DND-41 (cell line): ENCODE results near the gene ACAP2.

Experiments
- ATAC-seq: fragments of 200-7000 bp; cut with Tn5 transposase; 3 replicates; pipeline ENCODE4 v1.9.1; 2021; ENCODE audit warnings: low read depth; ENCODE audit not compliant: insufficient read depth
- DNase-seq: peaks from one replicate; pipeline ENCODE4 v3.0.0-alpha.2; 2020
- H2AFZ ChIP-seq: 2 replicates; pipeline ENCODE4 v1.6.0; 2012; ENCODE audit warnings: low read depth, low read length
- H3K27ac ChIP-seq: 2 replicates; pipeline ENCODE4 v1.5.1; 2012; ENCODE audit warnings: low read length, inconsistent platforms
- H3K27me3 ChIP-seq: fragments of 200-600 bp; sonication (generic); 2 replicates; pipeline ENCODE4 v1.6.0; 2012; ENCODE audit warnings: low read length, mild to moderate bottlenecking, inconsistent platforms; ENCODE audit not compliant: insufficient read depth, poor library complexity
- H3K36me3 ChIP-seq: 2 replicates; pipeline ENCODE4 v1.5.1; 2012; ENCODE audit warnings: low read length, inconsistent platforms; ENCODE audit not compliant: insufficient read depth
- H3K4me1 ChIP-seq: 2 replicates; pipeline ENCODE4 v1.5.1; 2012; ENCODE audit warnings: mild to moderate bottlenecking, low read length; ENCODE audit not compliant: insufficient read depth
- H3K4me2 ChIP-seq: 2 replicates; pipeline ENCODE4 v1.6.0; 2012; ENCODE audit warnings: mild to moderate bottlenecking, moderate library complexity, low read length, inconsistent platforms; ENCODE audit not compliant: insufficient read depth
- H3K4me3 ChIP-seq, 2 experiments: fragments of 200-600 bp in 1 of 2; shearing (Covaris generic) in 1 of 2; 2 replicates each; pipeline ENCODE4 v1.5.1; 2012 to 2016; ENCODE audit warnings: inconsistent platforms in 2 of 2, low read length in 2 of 2, mild to moderate bottlenecking in 2 of 2, low read depth in 1 of 2, moderate library complexity in 1 of 2
- H3K79me2 ChIP-seq: 2 replicates; pipeline ENCODE4 v1.6.0; 2012; ENCODE audit warnings: low read length, inconsistent platforms; ENCODE audit not compliant: insufficient read depth
- H3K9ac ChIP-seq: 2 replicates; pipeline ENCODE4 v1.6.0; 2012; ENCODE audit warnings: low read depth, mild to moderate bottlenecking, inconsistent platforms, low read length, moderate library complexity
- H3K9me3 ChIP-seq: 2 replicates; pipeline ENCODE4 v1.5.1; 2012; ENCODE audit warnings: low read length, moderate library complexity, mild to moderate bottlenecking, inconsistent platforms; ENCODE audit not compliant: insufficient read depth, severe bottlenecking
- H4K20me1 ChIP-seq: 2 replicates; pipeline ENCODE4 v1.6.0; 2012; ENCODE audit warnings: low read length; ENCODE audit not compliant: insufficient read depth
- EZH2 ChIP-seq: IDR thresholded peaks from 3 replicates; pipeline ENCODE4 v1.6.1; 2012; ENCODE audit warnings: borderline replicate concordance, low read depth, mild to moderate bottlenecking, moderate library complexity, low read length, inconsistent platforms; ENCODE audit not compliant: severe bottlenecking
- TF ChIP-seq, protein P1 (sequence below): IDR thresholded peaks from 2 replicates; pipeline ENCODE4 v1.5.1; 2012; ENCODE audit warnings: borderline replicate concordance, low read length, moderate library complexity, mild to moderate bottlenecking; ENCODE audit not compliant: poor library complexity, severe bottlenecking; ENCODE audit errors: extremely low read depth

The ACAP2 gene

DNA sequence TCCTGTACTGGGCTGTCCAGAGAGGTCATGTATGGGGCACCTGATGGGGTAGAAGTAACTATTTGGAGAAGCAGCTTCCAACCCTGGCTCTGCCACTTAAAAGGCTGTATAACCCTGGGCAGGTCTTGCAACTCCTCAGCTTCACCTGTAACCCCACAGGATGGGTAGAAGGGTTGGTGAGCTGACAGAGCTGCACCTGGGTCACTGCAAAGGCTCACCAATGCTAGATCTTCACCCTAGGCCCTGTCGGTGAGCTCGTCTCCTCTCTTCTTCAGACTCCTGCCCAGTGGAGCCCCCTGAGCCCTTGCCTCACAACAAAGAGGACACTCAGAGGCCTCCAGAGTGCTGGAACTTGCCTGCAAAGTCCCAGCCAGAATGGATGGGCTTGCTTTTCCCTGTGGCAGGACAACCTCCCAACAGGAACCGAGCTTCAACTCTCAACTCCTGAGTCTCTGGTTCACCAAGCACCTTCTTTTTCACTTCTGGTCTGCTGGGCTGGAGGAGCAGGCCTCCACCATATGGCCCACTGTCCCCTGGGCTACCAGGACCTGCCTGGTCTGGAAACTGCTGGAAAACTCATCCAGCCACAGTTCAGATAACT is 217.7 kb downstream of the ACAP2 start:
- Histone ChIP-seq H3K79me2 (no peaks in the 10 kb centered on the region), H3K36me3 (peaks cover 27% of the 10 kb centered on the region), H3K4me3 (no peak overlapping the region), H3K27ac (no peak overlapping the region), H3K9ac (no peak overlapping the region), H4K20me1 (peaks cover 12% of the 10 kb centered on the region; the same call in 1 of the 2 replicates), H3K27me3 (no peaks in the 10 kb centered on the region), H3K4me2 (no peak overlapping the region), H3K4me1 (no peaks in the 10 kb centered on the region), H3K9me3 (no peaks in the 10 kb centered on the region), H2AFZ (no peak overlapping the region)
- ATAC-seq (no peak), DNase-seq (no peak)
- TF ChIP-seq, protein P1, sequence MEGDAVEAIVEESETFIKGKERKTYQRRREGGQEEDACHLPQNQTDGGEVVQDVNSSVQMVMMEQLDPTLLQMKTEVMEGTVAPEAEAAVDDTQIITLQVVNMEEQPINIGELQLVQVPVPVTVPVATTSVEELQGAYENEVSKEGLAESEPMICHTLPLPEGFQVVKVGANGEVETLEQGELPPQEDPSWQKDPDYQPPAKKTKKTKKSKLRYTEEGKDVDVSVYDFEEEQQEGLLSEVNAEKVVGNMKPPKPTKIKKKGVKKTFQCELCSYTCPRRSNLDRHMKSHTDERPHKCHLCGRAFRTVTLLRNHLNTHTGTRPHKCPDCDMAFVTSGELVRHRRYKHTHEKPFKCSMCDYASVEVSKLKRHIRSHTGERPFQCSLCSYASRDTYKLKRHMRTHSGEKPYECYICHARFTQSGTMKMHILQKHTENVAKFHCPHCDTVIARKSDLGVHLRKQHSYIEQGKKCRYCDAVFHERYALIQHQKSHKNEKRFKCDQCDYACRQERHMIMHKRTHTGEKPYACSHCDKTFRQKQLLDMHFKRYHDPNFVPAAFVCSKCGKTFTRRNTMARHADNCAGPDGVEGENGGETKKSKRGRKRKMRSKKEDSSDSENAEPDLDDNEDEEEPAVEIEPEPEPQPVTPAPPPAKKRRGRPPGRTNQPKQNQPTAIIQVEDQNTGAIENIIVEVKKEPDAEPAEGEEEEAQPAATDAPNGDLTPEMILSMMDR = no peak
- no peak for TF ChIP-seq EZH2
